CD4-positive, alpha-beta T cell treated with Interleukin-17A for 1 hour (primary cell): Measurements from ENCODE around the gene RHBDL3.
"Not testable (repeated sequence)": the region's sequence is repeated elsewhere in the genome, so short reads cannot be mapped to it uniquely, and the experiment has no call there.

Source experiments
- DNase-seq: peaks from one replicate; pipeline ENCODE4 v3.0.0-alpha.2; 2020

Gene RHBDL3

GRCh38 chr17:32330147-32330546, 64.5 kb downstream of the RHBDL3 start:
- DNase-seq = no peak

GRCh38 chr17:32331243-32332040, 65.8 kb downstream of the RHBDL3 start:
- no peak for DNase-seq

- no peak for DNase-seq
These were observed 67.6 kb downstream of the RHBDL3 start for GRCh38 chr17:32333187-32333586.

- no peak for DNase-seq
These were observed 69.4 kb downstream of the RHBDL3 start for GRCh38 chr17:32335046-32335445.

- DNase-seq = no peak
These were observed 70.1 kb downstream of the RHBDL3 start for GRCh38 chr17:32335687-32336086.

- peak; percentile 78 for DNase-seq
These were observed 75.7 kb downstream of the RHBDL3 start for GRCh38 chr17:32341141-32341856.

GRCh38 chr17:32341857-32342602, 76.4 kb downstream of the RHBDL3 start, which contains the start of gene C17orf75:
Gene C17orf75 (minus strand): TSS chr17:32342173. CDS start chr17:32342139, 34 bp downstream.
- DNase-seq = peak; percentile 82

- no peak for DNase-seq
These were observed 77.1 kb downstream of the RHBDL3 start for GRCh38 chr17:32342603-32343325.

GRCh38 chr17:32345951-32346600, 80.4 kb downstream of the RHBDL3 start:
- DNase-seq = no peak

- no peak for DNase-seq
These were observed 82.8 kb downstream of the RHBDL3 start for GRCh38 chr17:32348483-32348800.

GRCh38 chr17:32349503-32349853, 83.8 kb downstream of the RHBDL3 start:
- no peak for DNase-seq

- peak; percentile 97 for DNase-seq
These were observed 84.4 kb downstream of the RHBDL3 start, which contains the start of gene ZNF207 for GRCh38 chr17:32349854-32350665. Gene ZNF207 (plus strand): TSS chr17:32350157. CDS start chr17:32350286, 129 bp downstream.

GRCh38 chr17:32350666-32351418, 85.2 kb downstream of the RHBDL3 start:
- DNase-seq = peak; percentile 75

- not testable (repeated sequence) for DNase-seq
These were observed 87.1 kb downstream of the RHBDL3 start for GRCh38 chr17:32352734-32353133.

GRCh38 chr17:32355649-32356377, 90.2 kb downstream of the RHBDL3 start:
- no peak for DNase-seq

GRCh38 chr17:32356378-32356743, 90.7 kb downstream of the RHBDL3 start:
- no peak for DNase-seq

- no peak for DNase-seq
These were observed 91.1 kb downstream of the RHBDL3 start for GRCh38 chr17:32356750-32357149.

GRCh38 chr17:32357615-32358014, 92.0 kb downstream of the RHBDL3 start:
- DNase-seq = no peak

- no peak for DNase-seq
These were observed 95.6 kb downstream of the RHBDL3 start for GRCh38 chr17:32361270-32361669.

GRCh38 chr17:32370426-32370825, 104.8 kb downstream of the RHBDL3 start:
- DNase-seq = no peak
